CD4-positive, alpha-beta T cell treated with Interleukin-6 for 4 hours (primary cell): Measurements from ENCODE around the gene ROBO1.

Experiments used
- DNase-seq: peaks from one replicate; pipeline ENCODE4 v3.0.0-alpha.2; 2020; ENCODE audit warnings: mixed read lengths

Gene ROBO1

GRCh38 chr3:79297245-79297960 lies 470.4 kb downstream of the ROBO1 start:
- DNase-seq = no peak

- no peak for DNase-seq
Measured at GRCh38 chr3:79286882-79287281, 480.9 kb downstream of the ROBO1 start.

- no peak for DNase-seq
Measured at GRCh38 chr3:79285871-79286270, 481.9 kb downstream of the ROBO1 start.

- no peak for DNase-seq
Measured at GRCh38 chr3:79285380-79285779, 482.4 kb downstream of the ROBO1 start.

DNA sequence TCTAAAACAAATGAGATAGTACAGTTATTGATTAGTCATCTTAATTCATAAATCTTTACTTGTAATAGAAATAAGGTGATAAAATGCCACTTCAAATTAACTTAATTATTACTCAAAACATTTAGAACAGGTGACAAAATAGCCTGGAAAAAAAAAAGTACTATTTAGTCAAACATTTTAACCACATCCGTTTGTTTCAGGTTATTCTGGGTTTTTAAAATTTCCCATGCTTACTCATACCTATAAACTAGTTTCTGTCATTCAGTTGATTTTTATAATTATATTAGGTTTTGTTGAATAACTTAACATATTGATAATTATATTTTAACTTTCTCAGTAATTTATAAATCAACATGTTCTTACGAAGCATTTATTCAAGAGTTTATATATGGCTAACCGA lies 483.0 kb downstream of the ROBO1 start:
- DNase-seq = no peak

GRCh38 chr3:79278681-79279080 lies 489.1 kb downstream of the ROBO1 start:
- no peak for DNase-seq

GRCh38 chr3:79268422-79268821 lies 499.4 kb downstream of the ROBO1 start:
- no peak for DNase-seq

DNA sequence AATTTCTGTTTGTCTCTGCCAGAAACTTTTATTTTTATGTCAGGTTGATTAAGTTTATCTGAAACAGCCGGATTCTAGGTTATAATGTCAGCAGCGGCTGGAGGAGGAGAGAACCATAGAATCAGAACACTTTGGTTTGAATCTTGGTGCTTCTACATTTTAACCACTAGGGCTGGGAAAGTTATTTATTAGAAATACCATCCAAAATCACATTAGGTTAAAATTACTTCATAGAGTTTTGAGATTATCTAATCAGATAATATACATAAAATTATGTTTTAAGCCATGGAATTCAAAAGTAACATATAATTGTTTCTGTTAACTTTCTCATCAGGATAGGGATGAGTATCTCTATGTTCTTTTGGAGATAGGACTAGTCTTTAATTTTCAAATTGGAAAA lies 502.9 kb downstream of the ROBO1 start:
- DNase-seq = no peak

- no peak for DNase-seq
Measured at GRCh38 chr3:79263423-79263822, 504.4 kb downstream of the ROBO1 start.

GRCh38 chr3:79258479-79258878 lies 509.3 kb downstream of the ROBO1 start:
- no peak for DNase-seq

DNA sequence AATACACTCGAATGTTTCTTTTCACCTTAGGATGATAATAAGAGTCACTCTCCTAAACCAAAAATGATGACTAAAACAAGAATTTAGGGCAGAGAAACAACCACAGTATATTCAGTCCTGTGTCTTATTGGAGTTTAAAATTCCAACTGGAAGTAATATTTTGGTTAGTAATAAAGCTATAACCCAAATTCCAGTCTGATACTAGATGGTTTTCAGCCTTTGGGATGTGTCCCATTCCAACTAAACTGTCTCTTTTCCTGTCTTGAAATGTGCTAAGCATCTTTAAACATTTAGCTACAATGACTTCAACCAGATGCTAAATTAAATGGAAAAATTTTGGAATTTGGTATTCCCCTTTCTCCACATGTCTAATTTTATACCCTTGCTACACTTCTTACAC lies 510.0 kb downstream of the ROBO1 start:
- no peak for DNase-seq

DNA sequence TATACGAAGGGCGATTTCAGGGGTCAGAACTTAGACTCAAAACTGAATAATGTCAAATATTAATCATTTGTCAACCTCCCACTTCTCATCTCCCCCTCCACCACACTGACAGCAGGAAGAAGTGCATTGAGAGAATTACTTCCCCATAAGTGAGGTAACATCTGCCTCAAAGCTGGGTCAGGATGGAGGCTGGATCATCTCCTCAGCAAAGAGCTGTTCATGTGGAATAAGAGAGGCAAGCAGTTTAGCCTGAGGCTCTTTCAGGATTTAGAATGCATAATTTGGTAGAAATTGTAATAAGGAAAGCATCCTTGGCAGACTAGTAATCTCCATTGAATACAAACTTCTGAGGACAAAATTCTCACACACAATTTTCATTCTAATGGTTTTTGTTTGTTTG lies 512.1 kb downstream of the ROBO1 start:
- DNase-seq = no peak

GRCh38 chr3:79255292-79255691 lies 512.5 kb downstream of the ROBO1 start:
- no peak for DNase-seq

DNA sequence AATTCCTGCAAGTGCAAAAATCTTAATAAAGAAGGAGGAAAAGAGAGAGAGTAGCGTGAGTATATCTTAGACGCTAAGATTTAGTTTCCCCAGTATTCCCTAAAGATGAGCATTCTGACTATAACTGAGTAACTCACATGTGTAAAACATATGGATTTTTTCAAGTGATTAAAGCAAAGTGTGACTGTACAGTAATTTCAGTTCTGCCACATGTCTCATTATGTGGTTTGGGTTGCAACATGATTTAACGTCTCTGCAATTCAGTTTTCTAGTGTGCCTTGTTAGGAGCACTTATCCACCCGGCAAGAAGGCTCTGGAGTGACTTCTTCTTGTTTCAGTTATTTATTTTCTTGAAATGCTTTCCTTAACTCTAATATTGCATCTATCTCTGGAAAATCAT lies 514.1 kb downstream of the ROBO1 start:
- no peak for DNase-seq

GRCh38 chr3:79253271-79253670 lies 514.5 kb downstream of the ROBO1 start:
- DNase-seq = no peak

GRCh38 chr3:79250746-79251145 lies 517.1 kb downstream of the ROBO1 start:
- DNase-seq = no peak

DNA sequence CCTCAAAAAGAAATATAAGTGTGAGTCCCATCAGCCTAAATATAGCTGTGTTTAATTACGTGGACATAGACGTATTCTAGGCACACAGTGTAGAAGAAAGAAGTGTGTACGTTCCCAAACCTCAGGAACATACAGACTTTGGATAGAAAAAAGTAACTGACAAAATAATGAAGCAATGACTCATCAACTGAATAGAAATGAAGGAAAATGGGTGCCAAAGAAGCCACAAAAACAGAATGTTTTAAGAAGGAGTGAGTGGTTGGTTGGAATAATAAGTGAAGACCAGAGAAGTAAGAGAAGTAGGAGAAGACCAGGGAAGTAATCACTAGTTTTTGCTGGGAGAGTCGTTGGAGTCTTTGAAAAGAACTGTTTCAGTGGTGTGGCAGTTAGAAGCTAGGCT lies 518.1 kb downstream of the ROBO1 start:
- no peak for DNase-seq

- DNase-seq = no peak
Measured at GRCh38 chr3:79247725-79248043, 520.1 kb downstream of the ROBO1 start.

DNA sequence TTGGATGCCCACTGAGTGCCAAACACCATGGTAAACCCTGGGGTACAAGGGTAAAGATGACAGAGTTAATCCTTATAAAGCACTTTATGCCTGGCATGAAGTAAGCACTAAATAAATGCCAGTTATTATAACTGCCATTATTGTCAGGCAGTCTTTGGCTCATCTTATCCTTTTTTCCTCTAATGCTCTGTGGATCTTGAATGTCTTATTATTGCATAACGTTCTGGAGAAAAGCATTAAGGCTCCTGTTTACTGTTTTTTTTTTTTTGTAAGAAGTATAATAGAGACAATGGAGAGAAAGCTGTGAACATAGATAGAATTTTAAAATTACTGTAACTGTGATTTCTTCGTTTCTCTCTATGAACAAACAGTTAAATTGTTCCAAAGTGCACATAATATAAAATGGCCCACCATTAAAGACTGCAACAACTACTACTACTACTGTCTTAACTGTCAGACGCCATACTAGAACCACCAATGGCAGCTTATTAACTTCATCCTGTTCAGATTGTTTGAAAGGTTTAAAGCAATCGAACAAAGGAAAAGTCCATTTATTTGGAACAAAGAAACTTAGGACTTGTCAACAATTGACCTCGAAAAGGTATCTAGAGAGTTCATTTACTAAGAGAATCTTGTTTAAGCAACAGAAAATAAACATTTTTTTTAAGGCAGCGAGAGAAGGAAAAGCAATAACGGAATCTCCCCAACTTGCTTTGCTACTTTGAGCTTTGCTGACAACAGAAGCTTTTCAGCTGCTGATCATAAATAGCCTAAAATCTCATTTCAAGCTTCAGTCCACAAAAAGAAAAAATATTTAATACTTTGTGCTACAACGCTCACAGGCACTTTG lies 520.7 kb downstream of the ROBO1 start:
- no peak for DNase-seq

GRCh38 chr3:79245284-79246138 lies 522.3 kb downstream of the ROBO1 start:
- no peak for DNase-seq

DNA sequence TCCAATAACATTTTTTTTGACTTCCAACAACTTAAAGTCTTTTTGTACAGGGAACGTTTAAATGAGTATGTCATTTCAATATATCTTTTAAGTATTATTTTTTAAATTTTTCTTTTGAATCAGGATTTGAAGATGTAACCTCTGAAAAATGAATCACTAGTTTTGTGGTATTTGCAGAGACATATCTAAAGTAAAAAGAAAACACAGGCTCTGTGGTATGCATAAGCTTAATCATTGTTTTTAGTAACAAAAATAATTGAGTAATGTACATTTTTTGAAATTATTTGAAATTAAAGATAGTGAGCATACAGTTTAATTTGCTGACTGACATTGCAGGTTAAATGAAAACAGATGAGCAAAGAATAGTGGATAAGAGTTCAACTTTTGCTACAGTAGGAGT lies 531.3 kb downstream of the ROBO1 start:
- no peak for DNase-seq

DNA sequence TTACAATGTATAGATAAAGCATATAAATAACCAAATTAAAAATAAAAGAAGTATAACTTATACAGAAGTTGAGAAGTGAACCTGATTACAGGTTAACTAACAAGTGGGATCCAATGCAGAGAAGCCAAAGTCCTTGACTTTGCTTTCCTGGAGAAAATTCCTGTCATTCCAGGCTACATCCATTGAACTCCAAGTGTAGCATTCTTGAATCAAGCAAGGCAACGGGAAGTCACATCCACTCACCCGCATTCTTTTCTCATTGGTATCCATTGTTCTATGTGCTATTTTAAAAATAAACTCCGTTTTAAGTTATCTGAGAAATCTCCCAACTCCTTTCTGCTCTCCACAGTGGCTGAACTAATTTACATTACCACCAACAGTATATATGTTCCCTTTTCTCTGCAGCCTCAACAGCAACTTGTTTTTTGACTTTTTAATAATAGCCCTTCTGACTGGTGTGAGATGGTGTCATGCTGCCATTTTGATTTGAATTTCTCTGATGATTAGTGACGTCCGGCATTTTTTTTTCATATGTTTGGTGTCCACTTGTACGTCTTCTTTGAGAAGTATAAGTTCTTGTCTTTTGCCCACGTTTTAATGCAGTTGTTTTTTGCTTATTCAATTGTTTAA lies 534.3 kb downstream of the ROBO1 start:
- DNase-seq = no peak

DNA sequence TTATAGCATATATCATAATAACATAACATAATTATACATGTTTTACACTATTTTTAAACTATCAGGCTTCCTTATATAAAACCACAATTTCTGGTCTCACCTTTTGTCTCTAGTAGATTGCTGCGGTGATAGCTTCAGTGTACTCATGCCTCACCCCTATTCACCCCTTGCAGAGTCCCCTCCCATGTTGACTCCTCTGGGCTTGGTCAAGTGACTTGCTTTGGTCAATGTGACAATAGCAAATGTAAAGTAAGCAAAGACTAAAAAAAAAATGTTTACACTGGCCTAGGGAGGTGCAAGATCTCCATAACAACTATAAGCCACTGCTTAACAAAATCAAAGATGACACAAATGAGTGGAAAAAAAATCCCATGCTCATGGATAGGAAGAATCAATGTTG lies 537.5 kb downstream of the ROBO1 start:
- no peak for DNase-seq
